IgD-negative memory B cell (primary cell): Measurements from ENCODE around the gene UPF1. TPM values are rescaled to one million over a fixed set of nuclear protein-coding genes. Genes with fewer than 3 reads are reported as not detected.

Experiments used
- H3K27ac Mint-ChIP-seq, 3 donors: one replicate each; pipeline ENCODE4 v1.8.0; 2020 to 2022; ENCODE audit warnings: mild to moderate bottlenecking in 3 of 3, mixed read lengths in 3 of 3, moderate library complexity in 1 of 3
- H3K27me3 Mint-ChIP-seq: one replicate; pipeline ENCODE4 v1.8.0; 2021; ENCODE audit warnings: mixed read lengths
- H3K36me3 Mint-ChIP-seq: one replicate; pipeline ENCODE4 v1.8.0; 2020; ENCODE audit warnings: mild to moderate bottlenecking, mixed read lengths
- H3K4me1 Mint-ChIP-seq, 3 donors: one replicate each; pipeline ENCODE4 v1.8.0; 2020 to 2022; ENCODE audit warnings: mixed read lengths in 3 of 3, mild to moderate bottlenecking in 1 of 3
- H3K4me3 Mint-ChIP-seq, 4 donors: one replicate each; pipeline ENCODE4 v1.8.0; 2020 to 2022; ENCODE audit warnings: mild to moderate bottlenecking in 4 of 4, mixed read lengths in 4 of 4, moderate library complexity in 3 of 4
- H3K9me3 Mint-ChIP-seq, 3 donors: one replicate each; pipeline ENCODE4 v1.8.0; 2020 to 2021; ENCODE audit warnings: mixed read lengths in 3 of 3, mild to moderate bottlenecking in 1 of 3
- polyA plus RNA-seq: library from polyadenylated mRNA; unstranded; fragments of 300-500 nt; fragmentation: Illumina TruSeq; gene quantifications from one replicate; pipeline ENCODE4 v1.2.3, GENCODE V29; 2021

The UPF1 gene
- polyA plus RNA-seq, 1 donor from 2014 or later: 14.6 TPM

- H3K36me3 Mint-ChIP-seq: peaks cover 3% of the 10 kb centered on the region
- H3K4me3 Mint-ChIP-seq: peak overlapping the region in 2 of 4 donors; percentile 33 to 70
- H3K27me3 Mint-ChIP-seq: no peaks in the 10 kb centered on the region
- no peaks in the 10 kb centered on the region for H3K9me3 Mint-ChIP-seq
- peaks cover 51 to 67% (median 63%) of the 10 kb centered on the region in 3 donors for H3K4me1 Mint-ChIP-seq
- peak overlapping the region in 1 of 3 donors; percentile 7 for H3K27ac Mint-ChIP-seq
These were observed 8.8 kb downstream of the UPF1 start for GRCh38 chr19:18840288-18841267.

GRCh38 chr19:18841400-18841799 lies 9.6 kb downstream of the UPF1 start:
- no peak overlapping the region for H3K4me3 Mint-ChIP-seq
- peak overlapping the region in 1 of 3 donors; percentile 7 for H3K27ac Mint-ChIP-seq
- H3K27me3 Mint-ChIP-seq: no peaks in the 10 kb centered on the region
- peaks cover 51 to 63% (median 57%) of the 10 kb centered on the region in 3 donors for H3K4me1 Mint-ChIP-seq
- no peaks in the 10 kb centered on the region for H3K9me3 Mint-ChIP-seq
- peaks cover 3% of the 10 kb centered on the region for H3K36me3 Mint-ChIP-seq

- peaks cover 3% of the 10 kb centered on the region for H3K36me3 Mint-ChIP-seq
- H3K4me3 Mint-ChIP-seq: peak overlapping the region in 2 of 4 donors; percentile 75 to 88
- no peaks in the 10 kb centered on the region for H3K9me3 Mint-ChIP-seq
- peaks cover 52 to 65% (median 61%) of the 10 kb centered on the region in 3 donors for H3K4me1 Mint-ChIP-seq
- H3K27ac Mint-ChIP-seq: peak overlapping the region; percentile 46 to 89 (median 55)
- H3K27me3 Mint-ChIP-seq: no peaks in the 10 kb centered on the region
These were observed 10.4 kb downstream of the UPF1 start for GRCh38 chr19:18842166-18842565.

GRCh38 chr19:18843960-18844359 lies 12.2 kb downstream of the UPF1 start:
- peaks cover 52 to 67% (median 58%) of the 10 kb centered on the region in 3 donors for H3K4me1 Mint-ChIP-seq
- H3K4me3 Mint-ChIP-seq: no peak overlapping the region
- H3K36me3 Mint-ChIP-seq: peaks cover 5% of the 10 kb centered on the region
- no peaks in the 10 kb centered on the region for H3K9me3 Mint-ChIP-seq
- no peaks in the 10 kb centered on the region for H3K27me3 Mint-ChIP-seq
- H3K27ac Mint-ChIP-seq: peak overlapping the region in 2 of 3 donors; percentile 23 to 62

GRCh38 chr19:18844806-18845329 lies 13.1 kb downstream of the UPF1 start:
- H3K27me3 Mint-ChIP-seq: no peaks in the 10 kb centered on the region
- peaks cover 59 to 72% (median 63%) of the 10 kb centered on the region in 3 donors for H3K4me1 Mint-ChIP-seq
- H3K4me3 Mint-ChIP-seq: no peak overlapping the region
- no peaks in the 10 kb centered on the region for H3K9me3 Mint-ChIP-seq
- H3K36me3 Mint-ChIP-seq: peaks cover 5% of the 10 kb centered on the region
- H3K27ac Mint-ChIP-seq: no peak overlapping the region

- H3K36me3 Mint-ChIP-seq: peaks cover 5% of the 10 kb centered on the region
- H3K4me1 Mint-ChIP-seq: peaks cover 54 to 70% (median 62%) of the 10 kb centered on the region in 3 donors
- no peaks in the 10 kb centered on the region for H3K9me3 Mint-ChIP-seq
- peak overlapping the region in 1 of 3 donors; percentile 60 for H3K27ac Mint-ChIP-seq
- H3K27me3 Mint-ChIP-seq: no peaks in the 10 kb centered on the region
- H3K4me3 Mint-ChIP-seq: peak overlapping the region in 1 of 4 donors; percentile 53
These were observed 14.2 kb downstream of the UPF1 start for GRCh38 chr19:18845961-18846360.

GRCh38 chr19:18846862-18847548 lies 15.2 kb downstream of the UPF1 start:
- H3K27me3 Mint-ChIP-seq: no peaks in the 10 kb centered on the region
- no peaks in the 10 kb centered on the region for H3K9me3 Mint-ChIP-seq
- peak overlapping the region in 3 of 4 donors; percentile 41 to 79 (median 47) for H3K4me3 Mint-ChIP-seq
- peak overlapping the region in 2 of 3 donors; percentile 10 to 73 for H3K27ac Mint-ChIP-seq
- peaks cover 47 to 60% (median 54%) of the 10 kb centered on the region in 3 donors for H3K4me1 Mint-ChIP-seq
- H3K36me3 Mint-ChIP-seq: peaks cover 5% of the 10 kb centered on the region

GRCh38 chr19:18847549-18848463 lies 16.0 kb downstream of the UPF1 start:
- peaks cover 2% of the 10 kb centered on the region for H3K36me3 Mint-ChIP-seq
- no peaks in the 10 kb centered on the region for H3K9me3 Mint-ChIP-seq
- H3K27me3 Mint-ChIP-seq: no peaks in the 10 kb centered on the region
- peak overlapping the region in 2 of 3 donors; percentile 10 to 94 for H3K27ac Mint-ChIP-seq
- H3K4me3 Mint-ChIP-seq: peak overlapping the region in 3 of 4 donors; percentile 41 to 91 (median 85)
- H3K4me1 Mint-ChIP-seq: peaks cover 44 to 57% (median 51%) of the 10 kb centered on the region in 3 donors

GRCh38 chr19:18848878-18849661 lies 17.3 kb downstream of the UPF1 start:
- Mint-ChIP-seq H3K4me1 (peaks cover 36 to 45% (median 40%) of the 10 kb centered on the region in 3 donors), H3K27ac (peak overlapping the region; percentile 82 to 94 (median 92)), H3K36me3 (peaks cover 5% of the 10 kb centered on the region), H3K4me3 (peak overlapping the region in 3 of 4 donors; percentile 76 to 91 (median 86)), H3K27me3 (no peaks in the 10 kb centered on the region), H3K9me3 (no peaks in the 10 kb centered on the region)

- peak overlapping the region in 3 of 4 donors; percentile 76 to 91 (median 86) for H3K4me3 Mint-ChIP-seq
- H3K4me1 Mint-ChIP-seq: peaks cover 36 to 41% (median 36%) of the 10 kb centered on the region in 3 donors
- peaks cover 6% of the 10 kb centered on the region for H3K36me3 Mint-ChIP-seq
- no peaks in the 10 kb centered on the region for H3K9me3 Mint-ChIP-seq
- H3K27ac Mint-ChIP-seq: peak overlapping the region; percentile 82 to 94 (median 92)
- H3K27me3 Mint-ChIP-seq: no peaks in the 10 kb centered on the region
These were observed 18.2 kb downstream of the UPF1 start for GRCh38 chr19:18849838-18850400.

GRCh38 chr19:18850471-18851375 lies 19.0 kb downstream of the UPF1 start:
- no peaks in the 10 kb centered on the region for H3K9me3 Mint-ChIP-seq
- H3K4me1 Mint-ChIP-seq: peaks cover 32 to 36% (median 36%) of the 10 kb centered on the region in 3 donors
- H3K4me3 Mint-ChIP-seq: peak overlapping the region in 2 of 4 donors; percentile 69 to 76
- H3K36me3 Mint-ChIP-seq: peaks cover 6% of the 10 kb centered on the region
- H3K27ac Mint-ChIP-seq: peak overlapping the region in 2 of 3 donors; percentile 39 to 82
- H3K27me3 Mint-ChIP-seq: no peaks in the 10 kb centered on the region

- H3K4me3 Mint-ChIP-seq: no peak overlapping the region
- H3K36me3 Mint-ChIP-seq: peaks cover 6% of the 10 kb centered on the region
- H3K27ac Mint-ChIP-seq: peak overlapping the region in 1 of 3 donors; percentile 53
- no peaks in the 10 kb centered on the region for H3K9me3 Mint-ChIP-seq
- H3K4me1 Mint-ChIP-seq: peaks cover 27 to 31% (median 31%) of the 10 kb centered on the region in 3 donors
- H3K27me3 Mint-ChIP-seq: no peaks in the 10 kb centered on the region
These were observed 20.0 kb downstream of the UPF1 start for GRCh38 chr19:18851673-18852325.
